Neutrophil (primary cell): ENCODE data around the gene ADCY3.

ENCODE experiments used
- H3K27ac ChIP-seq: fragments of 200-600 bp; sonication (generic); 2 replicates; pipeline ENCODE4 v1.5.1; 2016; ENCODE audit warnings: mild to moderate bottlenecking, moderate library complexity
- H3K27me3 ChIP-seq: fragments of 200-600 bp; sonication (generic); 2 replicates; pipeline ENCODE4 v1.6.0; 2016; ENCODE audit warnings: mild to moderate bottlenecking
- H3K36me3 ChIP-seq: fragments of 200-600 bp; sonication (generic); 2 replicates; pipeline ENCODE4 v1.5.1; 2017
- H3K4me1 ChIP-seq, 2 experiments: fragments of 200-600 bp in 1 of 2; sonication (generic) in 1 of 2; 1 replicate in 1 of 2; 2 replicates in 1 of 2; pipeline versions ENCODE4 v1.5.1 to v1.6.1; 2013 to 2016; ENCODE audit warnings: low read depth in 1 of 2, low read length in 1 of 2, mild to moderate bottlenecking in 1 of 2, moderate library complexity in 1 of 2; ENCODE audit not compliant: control insufficient read depth in 1 of 2, insufficient read depth in 1 of 2
- H3K4me3 ChIP-seq, 2 experiments: fragments of 200-600 bp in 1 of 2; sonication (generic) in 1 of 2; 1 replicate in 1 of 2; 2 replicates in 1 of 2; pipeline ENCODE4 v1.5.1; 2013 to 2016; ENCODE audit warnings: low read depth in 1 of 2, low read length in 1 of 2, mild to moderate bottlenecking in 1 of 2, moderate library complexity in 1 of 2
- H3K9me3 ChIP-seq: fragments of 200-600 bp; sonication (generic); 2 replicates; pipeline ENCODE4 v1.5.1; 2016
- TF ChIP-seq, protein P1 (sequence below): fragments of 200-600 bp; sonication (generic); IDR thresholded peaks from 2 replicates; pipeline ENCODE4 v1.5.1; 2016; ENCODE audit warnings: antibody characterized with exemption

Gene ADCY3

DNA sequence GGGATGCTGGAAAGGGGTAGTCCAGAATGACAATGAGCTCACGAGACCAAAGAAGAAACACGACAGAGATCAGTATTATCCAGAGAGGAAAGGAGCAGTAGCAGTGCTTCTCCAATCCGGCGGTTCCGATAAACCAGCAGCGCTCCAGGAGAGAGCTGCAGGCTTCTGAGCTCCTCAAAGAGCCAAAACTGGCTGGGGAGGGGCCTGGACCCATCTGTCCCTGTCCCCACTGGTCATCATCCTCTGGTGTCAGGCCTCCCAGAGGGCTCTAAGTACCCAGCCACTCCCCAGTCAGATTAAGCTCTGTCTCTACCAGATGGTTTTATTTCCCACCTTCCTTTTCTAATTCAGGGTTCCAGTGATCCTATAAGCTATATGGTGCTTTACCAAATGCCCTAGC, 28.5 kb upstream of the ADCY3 start:
- Histone ChIP-seq H3K36me3 (peaks cover 34% of the 10 kb centered on the region), H3K9me3 (no peaks in the 10 kb centered on the region), H3K27ac (no peak overlapping the region), H3K4me1 (no peaks in the 10 kb centered on the region), H3K27me3 (no peaks in the 10 kb centered on the region), H3K4me3 (no peak overlapping the region)
- TF ChIP-seq, protein P1, sequence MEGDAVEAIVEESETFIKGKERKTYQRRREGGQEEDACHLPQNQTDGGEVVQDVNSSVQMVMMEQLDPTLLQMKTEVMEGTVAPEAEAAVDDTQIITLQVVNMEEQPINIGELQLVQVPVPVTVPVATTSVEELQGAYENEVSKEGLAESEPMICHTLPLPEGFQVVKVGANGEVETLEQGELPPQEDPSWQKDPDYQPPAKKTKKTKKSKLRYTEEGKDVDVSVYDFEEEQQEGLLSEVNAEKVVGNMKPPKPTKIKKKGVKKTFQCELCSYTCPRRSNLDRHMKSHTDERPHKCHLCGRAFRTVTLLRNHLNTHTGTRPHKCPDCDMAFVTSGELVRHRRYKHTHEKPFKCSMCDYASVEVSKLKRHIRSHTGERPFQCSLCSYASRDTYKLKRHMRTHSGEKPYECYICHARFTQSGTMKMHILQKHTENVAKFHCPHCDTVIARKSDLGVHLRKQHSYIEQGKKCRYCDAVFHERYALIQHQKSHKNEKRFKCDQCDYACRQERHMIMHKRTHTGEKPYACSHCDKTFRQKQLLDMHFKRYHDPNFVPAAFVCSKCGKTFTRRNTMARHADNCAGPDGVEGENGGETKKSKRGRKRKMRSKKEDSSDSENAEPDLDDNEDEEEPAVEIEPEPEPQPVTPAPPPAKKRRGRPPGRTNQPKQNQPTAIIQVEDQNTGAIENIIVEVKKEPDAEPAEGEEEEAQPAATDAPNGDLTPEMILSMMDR: no peak

DNA sequence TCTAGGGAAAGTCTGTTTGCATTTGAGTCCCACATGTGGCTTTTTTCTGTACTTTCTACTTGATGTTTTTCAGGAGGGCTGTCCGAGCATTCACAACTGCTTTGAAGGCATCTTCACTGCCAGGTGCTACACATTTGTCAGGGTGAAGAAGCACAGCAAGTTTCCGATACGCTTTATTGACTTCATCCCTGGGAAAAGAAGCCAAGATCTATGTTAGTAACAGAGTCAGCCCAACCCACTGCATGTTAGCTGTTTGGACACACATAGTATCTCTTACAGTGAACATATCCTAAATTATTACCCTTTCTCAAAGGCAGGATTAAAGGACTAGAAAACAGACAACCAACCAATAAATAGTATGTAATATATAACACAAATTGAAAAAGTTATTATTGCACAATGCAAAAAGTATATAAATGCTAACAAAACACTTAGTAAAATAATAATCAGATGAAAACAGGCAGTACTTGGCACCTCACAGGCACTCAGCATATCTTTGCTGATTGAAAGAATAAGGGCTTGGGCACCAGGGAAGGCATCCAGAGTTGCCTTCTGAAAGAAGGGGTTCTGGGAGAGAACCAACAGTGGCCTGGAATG, 27.6 kb upstream of the ADCY3 start:
- no peaks in the 10 kb centered on the region for H3K9me3 ChIP-seq
- peaks cover 33% of the 10 kb centered on the region for H3K36me3 ChIP-seq
- H3K4me1 ChIP-seq: no peaks in the 10 kb centered on the region
- TF ChIP-seq, protein P1: no peak
- H3K27ac ChIP-seq: no peak overlapping the region
- H3K4me3 ChIP-seq: no peak overlapping the region
- H3K27me3 ChIP-seq: no peaks in the 10 kb centered on the region

DNA sequence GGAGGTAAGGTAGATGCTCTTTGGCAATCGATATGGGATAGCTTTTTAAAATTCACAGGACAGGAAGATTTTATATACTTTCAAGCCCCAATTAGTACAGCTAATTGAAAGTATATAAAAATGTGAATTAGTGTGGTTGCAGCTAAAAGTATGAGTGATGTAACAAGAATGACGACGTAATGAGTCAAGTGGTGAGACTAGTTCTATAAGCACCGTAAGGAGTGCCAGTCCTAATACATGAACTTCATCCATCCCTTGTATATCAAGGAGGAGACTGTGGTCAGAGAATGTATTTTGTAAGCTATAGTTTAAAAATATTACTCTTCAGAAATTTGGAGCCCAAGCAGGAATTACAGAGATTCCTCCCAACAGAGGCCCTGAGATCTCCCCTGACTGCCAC, 25.9 kb upstream of the ADCY3 start:
- H3K27me3 ChIP-seq: no peaks in the 10 kb centered on the region
- H3K36me3 ChIP-seq: peaks cover 28% of the 10 kb centered on the region
- H3K4me3 ChIP-seq: no peak overlapping the region
- H3K27ac ChIP-seq: no peak overlapping the region
- TF ChIP-seq, protein P1: no peak
- H3K9me3 ChIP-seq: no peaks in the 10 kb centered on the region
- no peaks in the 10 kb centered on the region for H3K4me1 ChIP-seq

DNA sequence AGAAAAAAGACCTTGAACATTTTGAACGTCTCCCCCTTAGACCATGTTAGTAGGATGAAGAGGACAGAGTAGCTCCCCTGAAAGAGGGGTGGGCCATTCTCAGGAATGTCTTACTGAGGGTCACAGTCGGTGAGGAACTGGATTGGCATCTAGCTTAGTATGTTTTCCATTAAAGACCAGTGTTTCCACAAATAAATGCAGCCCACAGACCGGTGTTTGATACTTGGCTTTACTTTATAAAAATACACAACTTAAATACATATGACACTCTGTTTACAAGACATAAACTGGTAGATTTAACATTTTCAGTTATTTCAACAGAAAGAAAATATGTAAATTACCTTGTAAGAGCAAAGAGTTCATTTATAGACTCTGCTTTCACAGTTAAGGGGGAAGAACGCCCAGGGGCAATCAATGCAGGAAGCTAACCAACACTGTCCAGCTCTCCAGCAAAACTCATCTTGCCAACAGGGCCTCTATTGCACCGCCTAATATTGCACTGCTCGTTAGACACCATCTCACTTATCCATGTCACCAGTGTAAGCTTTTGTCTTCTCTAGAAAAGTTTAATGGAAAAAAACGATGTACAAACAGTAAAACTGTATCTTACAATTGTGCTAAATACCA, 23.5 kb upstream of the ADCY3 start:
- H3K4me3 ChIP-seq: no peak overlapping the region
- H3K9me3 ChIP-seq: no peaks in the 10 kb centered on the region
- H3K36me3 ChIP-seq: peaks cover 15% of the 10 kb centered on the region
- no peaks in the 10 kb centered on the region for H3K27me3 ChIP-seq
- H3K4me1 ChIP-seq: no peaks in the 10 kb centered on the region
- no peak overlapping the region for H3K27ac ChIP-seq
- TF ChIP-seq, protein P1: no peak

- Histone ChIP-seq H3K36me3 (no peaks in the 10 kb centered on the region), H3K4me3 (no peak overlapping the region), H3K27me3 (no peaks in the 10 kb centered on the region), H3K4me1 (no peaks in the 10 kb centered on the region), H3K27ac (no peak overlapping the region), H3K9me3 (no peaks in the 10 kb centered on the region)
- TF ChIP-seq, protein P1: no peak
Observed at GRCh38 chr2:24939353-24939752, 19.3 kb upstream of the ADCY3 start.
